Calu3 (cell line): ENCODE data around the gene DAAM2. TPM values are rescaled to one million over a fixed set of nuclear protein-coding genes. Genes with fewer than 3 reads are reported as not detected.

Experiments
- BruUV-seq: library from RNA; stranded (reverse); fragments of 400-500 nt; replicated peaks from 2 replicates; lab custom pipeline; 2021; lab: Mats Ljungman, UMichigan
- CTCF ChIA-PET: fragments of 300-600 bp; sonication (Branson Sonifier 250); formaldehyde crosslinking; loops from one replicate; lab custom pipeline; 2022; ENCODE audit warnings: antibody characterized with exemption; lab: Charles Lee
- DNase-seq: peaks from one replicate; pipeline ENCODE4 v3.0.0; 2022
- H3K27ac Mint-ChIP-seq: one replicate; pipeline ENCODE4 v1.8.0; 2022; ENCODE audit warnings: mixed read lengths; ENCODE audit not compliant: unreplicated experiment
- H3K27me3 Mint-ChIP-seq: one replicate; pipeline ENCODE4 v1.8.0; 2022; ENCODE audit warnings: mixed read lengths; ENCODE audit not compliant: unreplicated experiment
- H3K36me3 Mint-ChIP-seq: one replicate; pipeline ENCODE4 v1.8.0; 2022; ENCODE audit warnings: mild to moderate bottlenecking, moderate library complexity, mixed read lengths; ENCODE audit not compliant: insufficient read depth, unreplicated experiment
- H3K4me1 Mint-ChIP-seq: one replicate; pipeline ENCODE4 v1.8.0; 2022; ENCODE audit warnings: mild to moderate bottlenecking, low read depth, mixed read lengths; ENCODE audit not compliant: unreplicated experiment
- H3K4me3 Mint-ChIP-seq: one replicate; pipeline ENCODE4 v1.8.0; 2022; ENCODE audit warnings: mild to moderate bottlenecking, low read depth, moderate library complexity, mixed read lengths; ENCODE audit not compliant: unreplicated experiment
- H3K9me3 Mint-ChIP-seq: one replicate; pipeline ENCODE4 v1.8.0; 2022; ENCODE audit warnings: low read depth, mixed read lengths; ENCODE audit not compliant: unreplicated experiment
- CTCF ChIP-seq: fragments of 200-600 bp; IDR thresholded peaks from one replicate; pipeline ENCODE4 v1.8.0; 2022; ENCODE audit warnings: antibody characterized with exemption; ENCODE audit not compliant: unreplicated experiment
- intact Hi-C: fragments of 100-400 bp; cut with micrococcal nuclease; formaldehyde crosslinking; loops from one replicate; pipeline ENCODE4 v1.10.0; 2022; ENCODE audit not compliant: unreplicated experiment
- total RNA-seq: library from RNA; stranded (reverse); gene quantifications from 2 replicates; pipeline ENCODE4 v1.2.3, GENCODE V29; 2022

The DAAM2 gene
- total RNA-seq, 1 experiment from 2014 or later, result not detected

DNA sequence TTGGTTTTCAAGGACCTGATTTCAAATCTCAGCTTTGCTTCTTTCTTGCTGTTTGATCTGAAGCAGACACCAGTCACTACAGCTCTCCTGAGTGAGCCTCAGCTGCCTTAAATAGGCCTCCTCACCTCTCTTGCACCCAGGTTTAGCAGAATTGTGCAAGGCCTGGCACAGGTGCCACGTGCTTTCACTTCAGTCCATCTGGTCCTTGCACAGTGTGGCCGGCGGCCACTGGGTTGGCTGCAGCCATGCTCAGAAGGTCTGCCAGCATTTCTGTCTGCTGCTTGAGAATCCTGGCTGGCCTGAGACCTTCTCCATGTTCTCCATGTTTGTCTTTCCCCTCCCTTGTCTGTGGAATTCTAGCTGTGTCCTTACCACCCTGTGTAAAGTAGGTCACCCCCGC is 14.5 kb upstream of the DAAM2 start:
- no peak overlapping the region for H3K27ac Mint-ChIP-seq

DNA sequence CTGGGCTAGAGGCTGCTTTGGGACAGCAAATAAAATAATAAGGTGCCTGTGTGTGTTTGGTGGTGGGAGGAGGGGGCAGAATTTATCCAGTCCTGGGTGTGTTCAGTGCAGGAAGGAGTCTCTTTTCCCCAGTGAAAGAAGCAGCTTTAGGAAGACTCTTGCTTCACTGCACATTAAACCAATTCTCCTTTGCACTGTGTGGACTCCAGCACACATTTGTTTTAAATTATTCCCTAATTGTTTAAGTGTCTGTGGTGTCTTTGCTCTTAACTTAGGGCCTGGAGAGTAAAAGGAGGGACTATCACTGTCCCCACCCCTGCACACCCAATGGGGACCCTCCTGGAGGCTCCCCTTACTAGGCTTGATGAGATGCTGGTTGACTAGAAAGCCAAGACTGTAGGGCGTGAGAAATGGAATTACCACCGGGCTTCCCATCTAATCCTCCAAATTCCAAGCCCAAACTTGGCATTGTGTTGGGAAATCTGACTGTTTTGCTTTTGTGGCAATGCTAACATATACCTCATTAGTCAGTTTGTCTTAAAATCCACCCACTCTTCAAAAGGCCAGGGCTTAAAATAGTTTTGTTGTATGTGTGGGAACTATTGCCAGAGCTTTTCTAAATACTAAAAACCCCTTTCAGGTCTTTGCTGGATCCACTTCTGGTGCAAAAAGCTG is 13.5 kb upstream of the DAAM2 start:
- H3K27ac Mint-ChIP-seq, result no peak overlapping the region
- no peaks in the 10 kb centered on the region for H3K36me3 Mint-ChIP-seq
- intact Hi-C loops, result no loop called here
- no peak overlapping the region for H3K4me3 Mint-ChIP-seq
- peaks cover 31% of the 10 kb centered on the region for H3K27me3 Mint-ChIP-seq
- no TSS peak for BruUV-seq
- DNase-seq, result no peak
- no peaks in the 10 kb centered on the region for H3K4me1 Mint-ChIP-seq
- H3K9me3 Mint-ChIP-seq, result no peaks in the 10 kb centered on the region
- CTCF ChIA-PET, result no interaction called here
- no peak for TF ChIP-seq CTCF

More for the DNA sequence above, 14.5 kb upstream of the DAAM2 start:
- Mint-ChIP-seq H3K36me3 (no peaks in the 10 kb centered on the region), H3K4me3 (no peak overlapping the region), H3K4me1 (no peaks in the 10 kb centered on the region), H3K9me3 (no peaks in the 10 kb centered on the region), H3K27me3 (peaks cover 31% of the 10 kb centered on the region)
- no peak for TF ChIP-seq CTCF
- intact Hi-C loops, result no loop called here
- no TSS peak for BruUV-seq
- CTCF ChIA-PET, result no interaction called here
- DNase-seq, result no peak

DNA sequence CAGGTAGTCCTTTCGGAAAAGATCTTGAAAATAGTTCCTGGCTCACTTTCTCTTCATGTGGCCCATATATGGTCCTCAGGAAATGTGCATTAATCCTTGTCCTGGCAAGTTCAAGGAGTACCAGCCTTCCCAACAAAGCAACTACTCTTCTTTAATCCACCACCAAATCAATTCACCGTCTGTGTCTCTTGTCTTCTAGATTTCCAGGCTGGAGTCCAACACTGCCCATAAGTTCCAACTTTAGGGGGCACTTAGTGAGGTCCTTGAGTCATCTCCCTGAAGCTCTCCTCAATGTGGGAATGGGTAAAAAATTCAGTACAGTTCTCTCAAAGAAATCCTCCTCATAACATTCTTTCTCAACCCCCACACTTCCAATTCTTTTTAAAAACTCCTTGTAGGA is 6.9 kb upstream of the DAAM2 start:
- no peak for DNase-seq
- TF ChIP-seq CTCF, result no peak
- Mint-ChIP-seq H3K9me3 (peaks cover 3% of the 10 kb centered on the region), H3K27ac (no peak overlapping the region), H3K36me3 (no peaks in the 10 kb centered on the region), H3K27me3 (no peaks in the 10 kb centered on the region), H3K4me1 (no peaks in the 10 kb centered on the region), H3K4me3 (no peak overlapping the region)
- no TSS peak for BruUV-seq
- CTCF ChIA-PET, result no interaction called here
- intact Hi-C loops, result no loop called here

GRCh38 chr6:39786649-39787048 is 5.5 kb upstream of the DAAM2 start:
- Mint-ChIP-seq H3K27ac (no peak overlapping the region), H3K4me1 (no peaks in the 10 kb centered on the region), H3K9me3 (peaks cover 3% of the 10 kb centered on the region), H3K36me3 (no peaks in the 10 kb centered on the region), H3K4me3 (no peak overlapping the region), H3K27me3 (peaks cover 12% of the 10 kb centered on the region)
- DNase-seq, result no peak
- CTCF ChIA-PET, result no interaction called here
- no peak for TF ChIP-seq CTCF
- intact Hi-C loops, result no loop called here
- BruUV-seq, result no TSS peak
